NK-92 (cell line): ENCODE data around the gene FBXL16.

Experiments
- DNase-seq: peaks from one replicate; lab custom pipeline; 2025; ENCODE audit not compliant: unreplicated experiment; lab: John Stamatoyannopoulos, UW

Gene FBXL16

DNA sequence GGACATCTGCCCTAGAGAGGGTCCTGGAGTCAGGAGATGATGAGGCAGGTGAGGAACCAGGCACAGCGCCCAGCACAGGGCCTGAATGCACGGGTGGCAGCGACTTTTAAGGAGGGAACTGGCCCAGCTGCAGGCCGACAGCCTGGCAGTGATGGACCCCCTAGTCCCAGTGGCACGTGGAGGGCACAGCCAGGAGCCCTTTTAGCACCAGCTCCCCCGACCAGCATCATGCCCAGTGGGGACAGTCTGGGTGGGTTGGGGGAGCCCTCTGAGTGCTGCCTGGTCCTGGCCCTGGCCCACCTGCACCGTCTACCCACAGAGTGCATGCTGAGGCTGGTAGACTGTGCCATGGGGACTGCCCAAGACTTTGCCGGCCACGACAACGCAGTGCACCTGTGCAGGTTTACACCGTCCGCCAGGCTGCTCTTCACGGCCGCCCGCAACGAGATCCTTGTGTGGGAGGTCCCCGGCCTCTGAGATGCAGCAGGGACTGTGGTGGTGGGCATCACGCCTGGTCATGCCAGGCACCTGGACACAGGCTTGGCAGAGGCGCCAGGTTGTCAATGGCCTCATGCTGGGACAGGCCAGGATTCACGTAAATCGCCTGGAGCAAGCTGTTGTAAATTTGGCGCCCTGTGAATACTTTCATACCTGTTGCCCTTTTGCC, 38.4 kb downstream of the FBXL16 start:
- DNase-seq = no peak

- DNase-seq = no peak
Observed at GRCh38 chr16:666572-666971, 39.0 kb downstream of the FBXL16 start.

- no peak for DNase-seq
Observed at GRCh38 chr16:662597-662996, 43.0 kb downstream of the FBXL16 start.

- no peak for DNase-seq
Observed at GRCh38 chr16:662095-662494, 43.5 kb downstream of the FBXL16 start.

DNA sequence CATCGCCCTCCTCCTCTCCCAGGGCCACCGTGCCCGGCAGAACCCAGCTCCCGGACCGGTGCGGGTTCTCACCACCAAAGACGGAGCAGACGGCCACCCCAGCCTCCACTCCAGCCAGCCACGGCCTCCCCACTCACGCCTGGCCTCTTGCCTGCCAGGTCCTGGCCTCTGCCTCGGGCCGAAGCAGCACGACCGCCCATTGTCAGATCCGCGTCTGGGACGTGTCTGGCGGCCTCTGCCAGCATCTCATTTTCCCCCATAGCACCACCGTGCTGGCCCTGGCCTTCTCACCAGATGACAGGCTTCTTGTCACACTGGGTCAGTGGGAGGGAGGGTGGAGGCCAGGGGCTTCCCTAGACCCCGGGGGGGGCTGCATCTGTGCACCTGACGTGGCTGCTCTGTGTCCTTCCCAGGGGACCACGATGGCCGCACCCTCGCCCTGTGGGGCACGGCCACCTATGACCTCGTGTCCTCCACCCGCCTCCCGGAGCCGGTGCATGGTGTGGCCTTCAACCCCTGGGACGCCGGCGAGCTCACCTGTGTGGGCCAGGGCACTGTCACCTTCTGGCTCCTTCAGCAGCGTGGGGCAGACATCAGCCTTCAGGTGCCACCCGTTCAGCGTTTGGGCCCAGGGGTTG, 44.3 kb downstream of the FBXL16 start:
- no peak for DNase-seq

DNA sequence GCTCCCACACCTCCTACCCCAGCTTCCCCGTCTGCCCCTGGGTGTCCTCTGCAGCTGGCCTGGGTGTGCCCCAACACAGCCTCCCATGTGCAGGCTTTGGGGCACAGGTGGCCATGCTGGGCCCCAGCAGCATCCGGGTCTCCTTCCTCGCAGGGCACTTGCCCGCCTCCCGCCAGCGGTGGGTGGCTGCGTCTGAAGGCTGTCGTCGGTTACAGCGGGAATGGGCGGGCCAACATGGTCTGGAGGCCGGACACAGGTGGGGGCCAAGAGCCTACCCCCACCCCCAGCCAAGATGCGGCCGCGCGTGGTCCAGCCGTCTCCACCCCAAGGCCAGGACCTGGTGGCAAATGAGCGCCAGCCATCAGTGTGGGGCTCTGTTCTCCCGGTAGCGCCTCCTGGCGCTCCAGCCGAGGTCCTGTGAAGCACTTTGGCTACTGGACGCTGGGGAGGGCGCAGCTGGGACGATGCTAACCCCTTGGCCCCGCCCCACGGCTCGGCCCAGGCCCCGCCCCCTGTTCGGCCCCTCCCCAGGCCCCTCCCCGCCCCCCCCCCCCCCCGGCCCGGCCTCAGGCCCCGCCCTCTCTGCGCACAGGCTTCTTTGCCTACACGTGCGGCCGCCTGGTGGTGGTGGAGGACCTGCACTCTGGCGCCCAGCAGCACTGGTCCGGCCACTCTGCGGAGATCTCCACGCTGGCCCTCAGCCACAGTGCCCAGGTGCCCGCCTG, 45.0 kb downstream of the FBXL16 start:
- no peak for DNase-seq

- no peak for DNase-seq
Observed at GRCh38 chr16:660132-660458, 45.5 kb downstream of the FBXL16 start.

DNA sequence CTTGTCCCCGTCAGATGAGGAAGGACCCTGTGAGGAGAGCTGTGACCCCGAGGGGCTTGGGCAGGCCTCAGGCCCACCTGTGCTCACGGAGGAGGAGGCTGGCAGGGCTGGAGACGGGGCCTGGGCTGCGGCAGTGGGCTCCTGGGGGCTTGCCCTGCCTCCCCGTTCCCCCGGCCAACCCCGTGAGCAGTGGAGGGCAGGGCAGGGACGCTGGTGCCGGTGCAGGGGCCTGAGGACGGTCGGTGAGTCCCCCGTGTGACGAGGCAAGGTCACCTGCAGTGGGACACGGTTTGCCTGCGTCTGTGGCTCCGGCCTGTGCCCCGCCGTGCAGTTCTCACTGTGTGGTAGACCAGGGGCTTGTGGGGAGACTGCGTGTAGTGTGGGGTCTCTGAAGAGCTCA, 46.0 kb downstream of the FBXL16 start:
- no peak for DNase-seq

DNA sequence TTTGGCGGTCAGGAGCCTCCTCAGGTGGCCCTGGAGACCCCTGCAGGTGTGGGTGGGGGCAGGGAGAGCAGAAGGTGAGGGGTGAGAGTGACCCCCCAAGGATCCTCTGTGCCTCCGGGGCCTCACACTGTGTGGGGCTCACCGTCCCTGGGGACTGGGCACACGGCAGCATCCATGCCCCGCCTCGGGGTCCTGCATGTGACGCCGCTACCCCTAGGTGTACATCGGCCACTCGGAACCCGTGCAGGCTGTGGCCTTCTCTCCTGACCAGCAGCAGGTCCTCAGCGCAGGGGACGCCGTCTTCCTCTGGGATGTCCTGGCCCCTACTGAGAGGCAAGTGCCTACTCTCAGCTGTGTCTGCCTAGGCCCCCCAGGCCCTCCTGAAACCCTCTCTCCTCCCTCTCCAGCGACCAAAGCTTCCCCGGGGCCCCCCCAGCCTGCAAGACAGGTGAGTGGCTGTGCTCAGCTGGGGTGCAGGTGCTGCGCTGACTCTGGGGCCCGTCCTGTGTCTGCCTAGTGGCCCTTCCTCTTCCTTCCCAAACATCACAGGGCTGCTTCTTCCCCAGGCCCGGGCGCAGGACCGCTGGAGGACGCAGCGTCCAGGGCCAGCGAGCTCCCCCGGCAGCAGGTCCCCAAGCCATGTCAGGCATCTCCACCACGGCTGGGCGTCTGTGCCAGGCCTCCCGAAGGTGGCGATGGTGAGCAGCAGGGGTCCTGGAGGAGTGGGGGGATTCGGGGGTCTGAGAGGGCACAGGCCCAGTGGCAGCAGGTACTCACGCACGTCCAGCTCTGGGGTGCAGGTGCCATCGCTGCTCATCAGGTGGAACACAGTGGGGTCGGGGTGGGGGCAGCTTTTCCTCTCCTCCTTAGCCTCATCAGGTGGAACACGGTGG, 46.7 kb downstream of the FBXL16 start:
- DNase-seq = no peak

- no peak for DNase-seq
Observed at GRCh38 chr16:657487-657886, 48.1 kb downstream of the FBXL16 start.

DNA sequence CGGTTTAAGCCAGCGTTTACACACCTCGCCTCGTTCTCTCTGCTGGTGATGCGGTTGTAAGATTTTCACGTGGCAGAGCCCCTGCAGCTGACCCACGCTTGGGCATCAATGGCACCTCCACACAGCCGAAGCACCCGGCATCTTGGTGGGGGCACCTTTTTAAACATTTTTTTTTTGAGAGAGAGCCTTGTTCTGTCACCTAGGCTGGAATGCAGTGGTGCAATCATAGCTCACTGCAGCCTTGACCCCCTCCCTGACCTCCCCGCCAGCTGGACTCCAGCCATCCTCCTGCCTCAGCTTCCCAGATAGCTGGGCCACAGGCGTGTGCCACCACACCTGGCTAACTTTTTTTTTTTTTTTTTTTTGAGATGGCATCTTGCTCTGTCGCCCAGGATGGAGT, 51.6 kb downstream of the FBXL16 start:
- no peak for DNase-seq

DNA sequence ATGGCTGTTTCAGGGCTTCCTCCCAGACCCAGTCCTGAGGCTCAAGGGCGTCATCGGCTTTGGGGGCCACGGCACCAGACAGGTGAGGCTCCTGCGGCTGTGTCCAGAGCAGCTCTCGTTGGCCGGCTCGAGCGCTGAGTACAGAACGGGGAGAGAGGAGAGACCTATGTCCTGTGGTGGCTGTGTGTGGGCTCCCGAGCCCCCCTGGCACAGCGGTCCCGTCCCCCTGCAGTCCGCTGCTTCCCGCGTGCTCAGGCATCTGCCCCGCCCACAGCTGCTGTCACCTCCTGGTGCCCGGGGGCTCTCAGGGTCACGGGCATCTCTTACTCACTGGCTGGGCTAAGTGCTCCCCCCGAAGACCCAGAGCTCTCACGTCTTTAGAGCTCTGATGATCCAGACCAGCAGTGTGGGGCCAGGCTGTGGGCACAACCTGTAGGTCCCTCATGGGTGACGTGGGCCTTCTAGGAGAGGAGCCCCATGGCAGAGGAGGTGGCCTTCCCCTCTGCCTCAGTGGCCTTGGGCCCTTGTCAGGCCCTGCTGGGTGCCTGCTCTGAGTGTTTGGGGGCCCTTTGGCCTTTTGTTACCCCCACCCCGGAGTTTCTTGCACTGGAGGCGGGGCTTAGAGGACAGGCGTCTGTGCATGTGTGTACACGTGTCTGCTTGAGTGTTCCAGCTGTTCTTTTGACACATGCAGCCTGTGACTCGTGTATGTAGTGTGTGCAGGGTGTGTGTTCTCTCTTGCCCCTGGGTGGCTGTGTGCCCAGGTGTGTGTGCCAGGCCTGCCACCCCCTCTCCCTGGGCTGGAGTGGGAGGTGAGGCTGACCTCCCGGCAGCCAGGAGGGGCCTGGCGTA, 52.9 kb downstream of the FBXL16 start:
- no peak for DNase-seq

GRCh38 chr16:651844-652243, 53.8 kb downstream of the FBXL16 start:
- no peak for DNase-seq

- DNase-seq = no peak
Observed at GRCh38 chr16:649631-650030, 56.0 kb downstream of the FBXL16 start.

- DNase-seq = peak; percentile 54
Observed at GRCh38 chr16:648781-649589, 56.6 kb downstream of the FBXL16 start, which contains the start of gene WDR90. Gene WDR90, plus strand, starts transcription at chr16:649365. Its CDS starts 52 bp downstream, at chr16:649417.

GRCh38 chr16:648071-648780, 57.4 kb downstream of the FBXL16 start:
- DNase-seq = no peak

- no peak for DNase-seq
Observed at GRCh38 chr16:647173-647902, 58.3 kb downstream of the FBXL16 start.

DNA sequence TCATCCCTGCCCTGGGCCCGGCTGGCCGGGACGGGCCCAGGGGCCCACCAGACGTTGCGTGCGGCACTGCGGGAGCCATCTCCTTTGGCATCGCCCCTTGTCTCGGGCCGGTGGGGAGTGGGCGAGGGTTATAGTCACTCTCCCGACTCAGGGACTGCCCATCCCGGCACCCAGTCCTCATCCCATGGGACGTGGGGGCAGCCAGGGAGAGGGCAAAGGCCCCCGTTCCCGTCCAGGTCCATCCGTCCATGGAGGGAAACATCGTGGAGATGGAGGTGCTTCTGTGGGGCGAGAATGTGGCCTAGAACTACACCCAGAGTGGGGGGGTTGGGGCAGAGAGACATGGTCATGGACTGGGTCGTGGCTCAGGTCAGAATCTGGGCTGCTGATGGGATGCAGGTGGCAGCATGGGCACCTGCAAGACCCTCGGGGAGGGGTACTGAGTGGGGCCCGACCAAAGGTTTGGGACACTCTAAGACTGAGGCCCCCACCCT, 58.9 kb downstream of the FBXL16 start:
- no peak for DNase-seq
